GM20000 (cell line): ENCODE results near the gene TRAPPC6A.

ENCODE experiments used
- DNase-seq: peaks from one replicate; pipeline ENCODE4 v3.0.0; 2012; ENCODE audit warnings: low spot score
- TF ChIP-seq, protein P1 (sequence below): IDR thresholded peaks from 2 replicates; pipeline ENCODE4 v1.5.1; 2012; ENCODE audit warnings: mild to moderate bottlenecking, control low read depth; ENCODE audit errors: extremely low read depth, missing control alignments

The TRAPPC6A gene

DNA sequence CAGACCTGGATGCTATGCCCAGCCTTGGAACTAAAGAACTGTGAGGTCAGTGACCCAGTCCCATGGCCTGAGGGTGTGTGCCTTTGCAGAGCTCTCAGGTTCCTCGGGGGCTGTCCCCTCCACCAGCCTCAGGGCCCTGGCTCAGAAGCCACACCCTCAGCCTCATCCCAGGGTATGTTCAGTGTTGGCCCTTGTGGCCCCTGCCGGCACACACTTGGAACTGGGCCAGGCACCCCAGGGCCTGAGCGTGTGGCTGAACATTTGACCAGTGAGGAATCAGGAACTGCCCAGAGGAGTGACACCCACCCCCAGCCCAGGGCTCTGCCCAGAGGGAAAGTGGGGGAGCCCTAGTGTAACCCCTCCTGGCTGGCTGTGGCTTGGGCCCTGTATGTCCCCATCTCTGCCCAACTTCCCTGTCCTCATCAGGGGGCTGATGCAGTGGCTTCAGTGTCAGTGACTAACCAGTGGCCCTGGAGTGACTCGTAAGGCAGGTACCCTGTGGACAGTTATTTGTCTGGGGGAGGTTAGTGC is 27.2 kb downstream of the TRAPPC6A start:
- DNase-seq: peak; percentile 27
- TF ChIP-seq, protein P1, sequence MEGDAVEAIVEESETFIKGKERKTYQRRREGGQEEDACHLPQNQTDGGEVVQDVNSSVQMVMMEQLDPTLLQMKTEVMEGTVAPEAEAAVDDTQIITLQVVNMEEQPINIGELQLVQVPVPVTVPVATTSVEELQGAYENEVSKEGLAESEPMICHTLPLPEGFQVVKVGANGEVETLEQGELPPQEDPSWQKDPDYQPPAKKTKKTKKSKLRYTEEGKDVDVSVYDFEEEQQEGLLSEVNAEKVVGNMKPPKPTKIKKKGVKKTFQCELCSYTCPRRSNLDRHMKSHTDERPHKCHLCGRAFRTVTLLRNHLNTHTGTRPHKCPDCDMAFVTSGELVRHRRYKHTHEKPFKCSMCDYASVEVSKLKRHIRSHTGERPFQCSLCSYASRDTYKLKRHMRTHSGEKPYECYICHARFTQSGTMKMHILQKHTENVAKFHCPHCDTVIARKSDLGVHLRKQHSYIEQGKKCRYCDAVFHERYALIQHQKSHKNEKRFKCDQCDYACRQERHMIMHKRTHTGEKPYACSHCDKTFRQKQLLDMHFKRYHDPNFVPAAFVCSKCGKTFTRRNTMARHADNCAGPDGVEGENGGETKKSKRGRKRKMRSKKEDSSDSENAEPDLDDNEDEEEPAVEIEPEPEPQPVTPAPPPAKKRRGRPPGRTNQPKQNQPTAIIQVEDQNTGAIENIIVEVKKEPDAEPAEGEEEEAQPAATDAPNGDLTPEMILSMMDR: no peak

DNA sequence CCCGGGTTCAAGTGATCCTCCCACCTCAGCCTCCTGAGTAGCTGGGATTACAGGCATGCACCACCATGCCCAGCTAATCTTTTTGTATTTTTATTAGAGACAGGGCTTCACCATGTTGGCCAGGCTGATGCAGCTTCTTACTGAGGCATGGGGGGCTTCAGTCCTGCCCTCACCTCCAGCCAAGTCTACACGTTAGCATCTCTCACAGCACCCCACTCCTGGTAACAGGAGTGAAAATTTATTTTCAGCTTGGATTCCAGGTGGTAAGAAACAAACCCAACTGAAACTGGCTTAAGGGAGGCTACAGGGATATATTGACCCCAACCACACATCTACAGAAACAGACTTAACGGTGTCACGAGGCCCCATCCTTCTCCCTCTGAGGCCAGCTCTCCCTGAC is 27.9 kb downstream of the TRAPPC6A start:
- DNase-seq: no peak
- TF ChIP-seq, protein P1: no peak

DNA sequence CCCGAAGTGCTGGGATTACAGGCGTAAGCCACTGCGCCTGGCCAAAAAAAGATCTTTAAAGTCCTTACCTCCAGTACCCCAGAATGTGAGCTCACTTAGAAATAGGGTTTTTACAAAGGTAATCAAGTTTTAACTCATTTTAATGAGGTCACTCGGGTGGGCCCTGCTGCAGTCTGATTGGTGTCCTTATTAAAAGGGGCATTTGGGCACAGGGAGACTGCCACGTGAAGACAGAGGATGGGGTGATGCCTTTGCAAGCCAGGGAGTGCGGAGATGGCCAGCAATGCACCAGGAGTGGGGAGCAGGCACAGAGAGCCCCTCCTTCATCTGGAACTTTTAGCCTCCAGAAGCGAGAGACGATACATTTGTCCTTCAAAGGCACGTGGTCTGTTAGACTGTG is 28.9 kb downstream of the TRAPPC6A start:
- TF ChIP-seq, protein P1: no peak
- DNase-seq: no peak

DNA sequence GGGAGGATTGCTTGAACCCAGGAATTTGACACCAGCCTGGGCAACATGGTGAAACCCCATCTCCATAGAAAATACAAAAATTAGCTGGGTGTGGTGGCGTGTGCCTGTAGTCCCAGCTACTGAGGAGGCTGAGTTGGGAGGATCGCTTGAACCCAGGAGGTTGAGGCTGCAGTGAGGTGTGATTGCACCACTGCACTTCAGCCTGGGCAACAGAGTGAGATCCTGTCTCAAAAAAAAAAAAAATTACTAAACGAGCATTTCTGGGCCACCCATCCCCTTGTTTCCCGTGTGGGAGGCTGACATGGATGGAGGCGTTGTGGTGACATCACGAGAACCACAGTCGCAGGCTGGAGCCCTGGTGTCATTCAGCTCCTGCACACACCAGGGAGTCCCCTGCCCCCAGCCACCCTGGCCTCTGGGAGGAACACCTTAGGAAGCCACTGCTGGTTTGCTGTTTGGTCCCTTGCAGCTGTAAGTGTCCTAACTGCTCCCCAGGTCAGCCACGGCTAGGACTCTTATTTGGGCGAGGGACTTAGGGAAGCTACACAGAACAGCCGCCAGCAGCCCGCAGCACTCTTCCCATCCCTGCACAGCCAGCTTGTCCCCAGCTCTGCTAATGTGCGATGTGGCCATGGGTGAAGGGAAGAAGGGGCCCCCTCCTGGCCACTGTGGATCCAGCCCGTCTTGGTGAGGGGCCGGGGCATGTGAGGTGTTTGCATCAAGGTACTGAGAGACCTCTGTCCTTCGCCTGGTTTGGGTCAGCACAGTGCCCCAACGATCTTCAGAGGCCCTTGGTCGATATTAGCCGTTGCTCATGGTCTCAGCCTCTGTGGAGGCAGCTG is 30.0 kb downstream of the TRAPPC6A start:
- TF ChIP-seq, protein P1: no peak
- DNase-seq: no peak

DNA sequence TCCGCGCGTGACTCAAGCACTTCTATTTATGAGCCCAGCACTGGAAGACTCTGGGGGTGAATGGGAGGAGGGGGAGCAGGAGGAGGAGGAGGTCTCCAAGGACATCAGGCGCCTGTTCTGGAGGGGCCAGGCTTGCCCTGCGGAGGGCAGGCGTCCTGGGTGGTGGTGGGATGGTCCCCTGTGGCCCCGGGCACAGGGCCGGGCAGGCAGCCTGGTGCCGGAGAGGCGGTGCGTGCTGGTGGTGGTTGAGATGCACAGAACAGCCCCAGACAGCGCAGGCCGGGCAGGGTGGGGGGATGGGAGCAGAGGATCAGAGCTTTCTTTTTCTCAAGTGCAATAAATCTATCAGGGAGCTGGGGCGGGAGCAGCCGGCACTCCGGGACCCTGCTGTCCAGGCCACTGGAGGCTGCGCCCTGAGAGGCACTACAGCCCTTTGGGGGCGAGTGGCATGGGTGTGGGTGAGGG is 31.3 kb downstream of the TRAPPC6A start:
- no peak for DNase-seq
- TF ChIP-seq, protein P1: no peak

DNA sequence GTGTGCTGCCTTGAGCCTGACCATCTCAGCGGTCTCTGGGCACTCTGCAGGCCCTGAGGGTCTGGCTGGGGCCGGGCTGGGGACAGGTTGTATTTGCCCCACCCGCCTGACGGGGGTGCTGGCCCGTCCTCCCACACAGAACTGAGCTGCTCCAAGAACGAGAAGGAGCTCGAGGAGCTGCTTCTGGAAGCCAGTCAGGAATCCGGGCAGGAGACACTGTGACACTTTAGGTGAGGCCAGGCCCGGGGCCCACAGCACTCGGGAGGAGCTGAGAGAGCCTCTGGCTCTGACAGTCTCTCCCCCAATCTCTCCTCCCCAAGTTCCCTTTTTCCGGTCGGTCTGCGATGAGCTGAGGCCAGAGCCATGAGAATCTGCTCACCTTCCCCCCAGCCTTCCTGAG is 31.8 kb downstream of the TRAPPC6A start:
- TF ChIP-seq, protein P1: no peak
- peak; percentile 22 for DNase-seq
